GM12892 (cell line): Measurements from ENCODE around the gene CPEB4.

Experiments
- POLR2A ChIP-seq: IDR thresholded peaks from 2 replicates; pipeline ENCODE4 v1.6.1; 2011; ENCODE audit warnings: low read depth, low read length, control low read depth
- POLR2AphosphoS5 ChIP-seq: IDR thresholded peaks from 2 replicates; pipeline ENCODE4 v1.6.1; 2011; ENCODE audit warnings: low read depth, low read length, control low read depth
- TAF1 ChIP-seq: IDR thresholded peaks from 2 replicates; pipeline ENCODE4 v1.6.1; 2011; ENCODE audit warnings: low read depth, mild to moderate bottlenecking, control low read depth, low read length, borderline replicate concordance

DNA sequence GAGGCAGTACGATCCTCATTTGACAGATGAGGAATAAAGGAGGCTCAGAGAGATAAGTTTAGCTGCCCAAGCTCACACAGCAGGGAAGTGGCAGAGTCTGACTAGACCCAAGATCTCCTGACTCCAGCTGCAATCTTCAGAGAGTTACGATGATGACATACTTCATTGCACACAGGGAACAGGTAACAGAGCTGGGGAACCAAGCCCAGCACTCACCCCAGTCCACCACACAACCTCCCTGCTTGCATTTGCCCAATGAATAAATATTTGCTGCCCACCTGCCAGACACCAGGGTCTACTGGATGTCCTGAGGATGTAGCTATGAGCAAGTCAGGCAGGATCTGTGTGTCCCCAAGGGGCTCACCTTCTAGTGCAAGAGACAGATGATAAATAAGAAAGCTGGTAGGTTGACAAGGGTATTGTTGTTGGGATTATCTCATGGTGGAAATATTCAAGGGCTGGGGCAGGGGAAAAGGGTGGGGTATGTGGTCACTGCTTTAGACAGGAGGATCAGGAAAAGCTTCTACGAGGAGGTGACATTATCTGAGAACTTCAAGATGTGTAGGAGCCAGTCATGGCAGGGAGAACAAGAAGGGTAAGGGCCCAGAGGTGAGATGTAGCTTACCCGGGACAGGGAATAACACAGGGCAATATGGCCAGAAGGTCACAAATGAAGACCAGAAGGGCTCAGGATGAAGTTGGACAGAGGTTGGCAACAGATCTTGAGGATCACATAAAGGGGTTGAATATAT lies 28.6 kb upstream of the CPEB4 start:
- TF ChIP-seq POLR2AphosphoS5, result no peak
- no peak for TF ChIP-seq POLR2A
- TF ChIP-seq TAF1, result no peak
